ENCODE measurements around the gene NFATC2. TPM values are rescaled to one million over a fixed set of nuclear protein-coding genes. Genes with fewer than 3 reads are reported as not detected.
A peak's percentile ranks its signal among the peaks of the same experiment; 100 is the strongest.

Gene NFATC2
- total RNA-seq, 1 donor from 2014 or later: 3.9 TPM

DNA sequence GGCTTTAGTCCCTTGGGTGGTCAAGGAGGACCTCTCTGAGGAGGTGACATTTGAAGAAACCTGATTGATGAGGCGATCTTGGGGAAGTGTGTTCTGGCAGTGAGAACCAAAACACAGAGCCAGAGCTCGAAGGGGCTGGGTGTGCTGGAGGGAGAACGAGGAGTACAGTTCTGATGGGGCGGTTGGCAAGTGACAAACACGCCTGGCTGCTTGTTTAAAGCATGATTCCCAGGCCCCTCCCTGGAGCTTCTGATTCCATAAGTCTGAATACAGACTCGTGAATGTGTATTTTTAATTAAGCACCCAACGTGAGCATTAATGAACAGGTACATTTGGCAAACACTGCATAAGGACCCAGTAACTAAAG is 886 bp upstream of the NFATC2 start:
- H4K20me1 ChIP-seq (ENCODE audit: insufficient read depth, low read length): peaks cover 55% of the 10 kb centered on the region
- Mint-ChIP-seq H3K36me3 (ENCODE audit: low read depth, unreplicated experiment) (peaks cover 10% of the 10 kb centered on the region), H3K4me1 (ENCODE audit: low read depth, unreplicated experiment) (peaks cover 8% of the 10 kb centered on the region), H3K27me3 (ENCODE audit: low read depth, unreplicated experiment) (peaks cover 25% of the 10 kb centered on the region), H3K27ac (ENCODE audit: unreplicated experiment) (no peak overlapping the region), H3K9me3 (ENCODE audit: unreplicated experiment) (peaks cover 5% of the 10 kb centered on the region), H3K4me3 (ENCODE audit: unreplicated experiment) (peak overlapping the region; percentile 37)
- H3K4me2 ChIP-seq (ENCODE audit: low read length): peak overlapping the region; percentile 81
- H3K4me3 ChIP-seq (ENCODE audit: insufficient read depth, low read depth, low read length): no peak overlapping the region
- no peak for TF ChIP-seq EZH2 (IDR thresholded peaks at IDR 0.05; ENCODE audit: insufficient read depth, low read length)
- no peak for TF ChIP-seq CTCF (IDR thresholded peaks at IDR 0.05; ENCODE audit: insufficient read depth, low read depth, low read length)
- FAIRE-seq (no peak), DNase-seq (ENCODE audit: low read depth) (no peak)
- H3K79me2 ChIP-seq (ENCODE audit: insufficient read depth, low read length): no peaks in the 10 kb centered on the region
- no peaks in the 10 kb centered on the region for H3K9me3 ChIP-seq (ENCODE audit: insufficient read depth, low read depth, low read length)
- no peak overlapping the region for H3K27ac ChIP-seq (ENCODE audit: low read depth, low read length)
- no peaks in the 10 kb centered on the region for H3K36me3 ChIP-seq (ENCODE audit: insufficient read depth, low read length)
- no peaks in the 10 kb centered on the region for H3K27me3 ChIP-seq (ENCODE audit: insufficient read depth, low read length)
- no peak overlapping the region for H2AFZ ChIP-seq (ENCODE audit: low read depth, low read length)
- peak overlapping the region; percentile 58 for H3K9ac ChIP-seq (ENCODE audit: low read length)
- H3K4me1 ChIP-seq (ENCODE audit: insufficient read depth, low read length): peaks cover 12% of the 10 kb centered on the region

DNA sequence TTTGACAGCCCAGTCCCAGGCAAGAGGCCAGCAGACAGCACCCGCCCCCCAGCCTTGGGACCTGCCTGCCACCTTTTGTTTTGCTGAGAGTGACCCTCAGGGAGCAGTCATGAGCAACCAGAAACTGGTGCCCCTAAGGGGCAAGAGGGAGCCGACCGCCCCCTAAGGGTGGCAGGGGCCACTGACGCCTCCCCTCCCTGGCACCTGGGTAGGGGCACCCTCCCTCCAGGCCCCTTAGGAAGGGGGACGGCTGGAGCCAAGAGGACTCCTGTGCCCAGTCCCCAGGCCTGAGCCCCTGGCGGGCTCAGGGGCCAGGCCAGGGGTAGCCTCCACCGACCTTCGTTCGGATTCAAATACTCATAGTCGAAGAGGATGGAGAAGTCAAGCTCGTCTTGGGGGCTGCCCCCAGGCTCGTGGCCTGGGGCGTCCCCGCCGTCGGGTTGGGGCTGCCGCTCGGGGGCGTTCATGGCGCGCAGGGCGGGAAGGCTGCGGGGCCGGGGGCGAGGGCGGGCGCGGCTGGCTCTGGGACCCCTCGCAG is 417 bp downstream of the NFATC2 start:
- FAIRE-seq: no peak

More for the DNA sequence above, 417 bp downstream of the NFATC2 start:
- TF ChIP-seq EZH2 (IDR thresholded peaks at IDR 0.05; ENCODE audit: insufficient read depth, low read length): no peak
- no peak for TF ChIP-seq CTCF (IDR thresholded peaks at IDR 0.05; ENCODE audit: insufficient read depth, low read depth, low read length)
- Histone ChIP-seq H3K27ac (ENCODE audit: low read depth, low read length) (no peak overlapping the region), H3K9ac (ENCODE audit: low read length) (no peak overlapping the region), H2AFZ (ENCODE audit: low read depth, low read length) (no peak overlapping the region), H4K20me1 (ENCODE audit: insufficient read depth, low read length) (peaks cover 44% of the 10 kb centered on the region), H3K4me2 (ENCODE audit: low read length) (peak overlapping the region; percentile 27), H3K4me1 (ENCODE audit: insufficient read depth, low read length) (peaks cover 12% of the 10 kb centered on the region), H3K9me3 (ENCODE audit: insufficient read depth, low read depth, low read length) (no peaks in the 10 kb centered on the region), H3K36me3 (ENCODE audit: insufficient read depth, low read length) (no peaks in the 10 kb centered on the region), H3K27me3 (ENCODE audit: insufficient read depth, low read length) (no peaks in the 10 kb centered on the region), H3K79me2 (ENCODE audit: insufficient read depth, low read length) (no peaks in the 10 kb centered on the region), H3K4me3 (ENCODE audit: insufficient read depth, low read depth, low read length) (no peak overlapping the region)
- Mint-ChIP-seq H3K4me3 (ENCODE audit: unreplicated experiment) (peak overlapping the region; percentile 65), H3K36me3 (ENCODE audit: low read depth, unreplicated experiment) (peaks cover 12% of the 10 kb centered on the region), H3K27me3 (ENCODE audit: low read depth, unreplicated experiment) (peaks cover 23% of the 10 kb centered on the region), H3K27ac (ENCODE audit: unreplicated experiment) (peak overlapping the region; percentile 64), H3K9me3 (ENCODE audit: unreplicated experiment) (peaks cover 3% of the 10 kb centered on the region), H3K4me1 (ENCODE audit: low read depth, unreplicated experiment) (peaks cover 8% of the 10 kb centered on the region)
- DNase-seq (ENCODE audit: low read depth): no peak

All from astrocyte (in vitro differentiated cells and primary cell).